Mesothelial cell of epicardium (in vitro differentiated cells): ENCODE results near the gene SIRT4. TPM values are rescaled to one million over a fixed set of nuclear protein-coding genes. Genes with fewer than 3 reads are reported as not detected.
A peak's percentile ranks its signal among the peaks of the same experiment; 100 is the strongest.

Experiments
- DNase-seq, 2 experiments: peaks; one replicate each; pipeline ENCODE4 v3.0.0; 2021; ENCODE audit warnings: low spot score in 2 of 2; ENCODE audit not compliant: unreplicated experiment in 2 of 2
- H3K27ac Mint-ChIP-seq: 2 replicates; pipeline ENCODE4 v1.8.0; 2021; ENCODE audit warnings: mixed read lengths
- H3K27me3 Mint-ChIP-seq: 2 replicates; pipeline ENCODE4 v1.8.0; 2021; ENCODE audit warnings: low read depth, mixed read lengths
- H3K36me3 Mint-ChIP-seq: 2 replicates; pipeline ENCODE4 v1.8.0; 2021; ENCODE audit warnings: mixed read lengths
- H3K4me1 Mint-ChIP-seq: 2 replicates; pipeline ENCODE4 v1.8.0; 2021; ENCODE audit warnings: mixed read lengths
- H3K4me3 Mint-ChIP-seq: 2 replicates; pipeline ENCODE4 v1.8.0; 2021; ENCODE audit warnings: mild to moderate bottlenecking, moderate library complexity, mixed read lengths
- H3K9me3 Mint-ChIP-seq: 2 replicates; pipeline ENCODE4 v1.8.0; 2021; ENCODE audit warnings: mixed read lengths
- total RNA-seq: library from RNA; stranded (reverse); gene quantifications from 3 replicates; pipeline ENCODE4 v1.2.1, GENCODE V29; 2021
- TF ChIP-seq, protein P1 (sequence below): fragments of 200-600 bp; sonication (generic); IDR thresholded peaks from one replicate; pipeline ENCODE4 v1.5.0; 2021; ENCODE audit warnings: antibody characterized with exemption; ENCODE audit not compliant: unreplicated experiment

Gene SIRT4
- total RNA-seq, 1 donor from 2014 or later: 3.9 TPM

GRCh38 chr12:120263748-120264085, 38.4 kb upstream of the SIRT4 start:
- TF ChIP-seq, protein P1, sequence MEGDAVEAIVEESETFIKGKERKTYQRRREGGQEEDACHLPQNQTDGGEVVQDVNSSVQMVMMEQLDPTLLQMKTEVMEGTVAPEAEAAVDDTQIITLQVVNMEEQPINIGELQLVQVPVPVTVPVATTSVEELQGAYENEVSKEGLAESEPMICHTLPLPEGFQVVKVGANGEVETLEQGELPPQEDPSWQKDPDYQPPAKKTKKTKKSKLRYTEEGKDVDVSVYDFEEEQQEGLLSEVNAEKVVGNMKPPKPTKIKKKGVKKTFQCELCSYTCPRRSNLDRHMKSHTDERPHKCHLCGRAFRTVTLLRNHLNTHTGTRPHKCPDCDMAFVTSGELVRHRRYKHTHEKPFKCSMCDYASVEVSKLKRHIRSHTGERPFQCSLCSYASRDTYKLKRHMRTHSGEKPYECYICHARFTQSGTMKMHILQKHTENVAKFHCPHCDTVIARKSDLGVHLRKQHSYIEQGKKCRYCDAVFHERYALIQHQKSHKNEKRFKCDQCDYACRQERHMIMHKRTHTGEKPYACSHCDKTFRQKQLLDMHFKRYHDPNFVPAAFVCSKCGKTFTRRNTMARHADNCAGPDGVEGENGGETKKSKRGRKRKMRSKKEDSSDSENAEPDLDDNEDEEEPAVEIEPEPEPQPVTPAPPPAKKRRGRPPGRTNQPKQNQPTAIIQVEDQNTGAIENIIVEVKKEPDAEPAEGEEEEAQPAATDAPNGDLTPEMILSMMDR: no peak
- no peaks in the 10 kb centered on the region for H3K36me3 Mint-ChIP-seq
- peak overlapping the region; percentile 91 for H3K27ac Mint-ChIP-seq
- no peak for DNase-seq
- peak overlapping the region; percentile 84 for H3K4me3 Mint-ChIP-seq
- no peaks in the 10 kb centered on the region for H3K27me3 Mint-ChIP-seq
- peaks cover 43% of the 10 kb centered on the region for H3K4me1 Mint-ChIP-seq
- no peaks in the 10 kb centered on the region for H3K9me3 Mint-ChIP-seq

DNA sequence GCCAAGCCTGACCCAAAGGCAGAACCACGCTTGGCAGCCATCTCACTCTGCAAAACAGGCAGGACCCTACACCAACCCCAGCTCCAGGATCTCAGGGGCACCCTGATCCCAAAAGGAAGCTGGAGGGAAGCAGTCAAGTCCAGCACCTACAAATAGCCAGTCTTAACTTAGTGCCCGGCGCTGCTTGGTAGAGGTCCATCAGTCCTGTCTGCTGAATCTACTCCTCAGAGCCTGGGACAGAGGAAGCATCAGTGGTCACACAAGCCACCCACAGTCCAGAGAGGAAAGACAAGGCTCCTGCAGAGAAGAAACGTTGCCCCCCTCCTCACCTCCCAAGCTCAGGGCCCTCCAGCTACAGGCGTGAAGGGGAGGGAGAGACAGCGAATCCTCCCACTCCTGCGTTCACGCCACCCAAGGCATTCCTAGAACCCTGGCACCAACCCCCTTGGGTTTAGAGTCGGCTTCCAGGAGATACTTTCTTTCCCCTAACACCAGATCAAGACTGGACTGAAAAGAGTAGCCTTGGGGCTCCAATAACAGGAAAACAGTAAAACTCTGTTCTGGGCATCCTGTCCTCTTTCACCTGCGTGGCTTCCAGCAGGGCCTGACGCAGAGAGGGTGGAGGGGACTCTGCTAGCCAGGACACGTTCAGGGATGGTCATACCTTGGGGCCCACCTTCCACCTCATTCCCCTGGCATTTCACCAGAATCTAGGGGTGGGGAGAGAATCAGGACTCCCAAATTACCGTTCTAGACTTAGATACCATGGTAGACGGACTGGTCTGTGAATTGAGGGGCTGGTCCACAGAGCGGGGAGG, 37.8 kb upstream of the SIRT4 start:
- TF ChIP-seq, protein P1: no peak
- Mint-ChIP-seq H3K27me3 (no peaks in the 10 kb centered on the region), H3K4me1 (peaks cover 42% of the 10 kb centered on the region), H3K36me3 (no peaks in the 10 kb centered on the region), H3K27ac (peak overlapping the region; percentile 91), H3K4me3 (peak overlapping the region; percentile 84), H3K9me3 (no peaks in the 10 kb centered on the region)
- DNase-seq: no peak

GRCh38 chr12:120264904-120265472, 37.1 kb upstream of the SIRT4 start:
- no peak for DNase-seq
- Mint-ChIP-seq H3K36me3 (no peaks in the 10 kb centered on the region), H3K27ac (peak overlapping the region; percentile 91), H3K9me3 (no peaks in the 10 kb centered on the region), H3K4me3 (peak overlapping the region; percentile 84), H3K27me3 (no peaks in the 10 kb centered on the region), H3K4me1 (peaks cover 36% of the 10 kb centered on the region)
- TF ChIP-seq, protein P1: no peak

DNA sequence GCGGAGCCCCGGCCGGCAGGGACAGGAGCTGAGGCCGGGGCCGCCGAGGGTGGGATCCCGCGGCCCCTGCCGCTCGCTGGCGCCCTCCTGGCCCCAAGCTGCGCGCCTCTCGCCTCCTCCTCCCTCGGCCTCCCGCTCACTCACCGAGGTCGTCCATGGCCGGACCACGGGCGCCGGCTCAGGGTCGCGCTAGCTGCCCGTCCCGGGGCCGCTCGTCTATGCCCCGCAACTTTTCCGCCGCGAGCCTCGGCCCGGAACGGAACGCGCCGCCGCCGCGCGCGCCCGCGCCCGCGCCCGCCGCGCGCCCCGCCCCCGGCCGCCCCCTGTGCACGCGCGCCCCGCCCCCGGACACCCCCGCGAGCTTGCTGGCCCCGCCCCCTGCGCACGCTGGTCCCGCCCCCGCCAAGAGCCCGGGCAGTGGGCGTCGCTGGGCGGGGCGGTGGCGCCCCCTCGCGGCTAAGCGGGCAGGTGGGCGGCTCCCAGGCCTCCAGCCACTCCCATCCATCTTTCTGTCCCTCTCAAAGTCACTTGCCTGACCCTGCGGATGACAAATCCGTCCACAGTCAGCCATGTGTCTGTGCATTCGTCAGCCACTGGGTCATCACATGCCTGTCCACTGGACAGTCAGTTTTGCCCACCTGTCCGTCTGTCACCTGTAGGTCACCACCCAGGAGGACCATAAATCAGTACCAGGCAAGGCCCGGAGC, 36.5 kb upstream of the SIRT4 start, which contains the start of gene PXN:
Gene PXN (minus strand): TSS at position 258 of the 707 bp plus-strand sequence. CDS start 101 bp downstream, at position 157.
- Mint-ChIP-seq H3K4me1 (peaks cover 36% of the 10 kb centered on the region), H3K4me3 (peak within 1 kb of the TSS; percentile 84), H3K9me3 (no peaks in the 10 kb centered on the region), H3K36me3 (no peaks in the 10 kb centered on the region), H3K27me3 (no peaks in the 10 kb centered on the region), H3K27ac (peak within 1 kb of the TSS; percentile 91)
- DNase-seq: peak; percentile 93 to 94
- TF ChIP-seq, protein P1: peak; percentile 74

GRCh38 chr12:120266180-120266870, 35.8 kb upstream of the SIRT4 start:
- H3K9me3 Mint-ChIP-seq: no peaks in the 10 kb centered on the region
- H3K27me3 Mint-ChIP-seq: no peaks in the 10 kb centered on the region
- no peaks in the 10 kb centered on the region for H3K36me3 Mint-ChIP-seq
- peaks cover 36% of the 10 kb centered on the region for H3K4me1 Mint-ChIP-seq
- DNase-seq: no peak
- H3K4me3 Mint-ChIP-seq: peak overlapping the region; percentile 84
- peak overlapping the region; percentile 71 for H3K27ac Mint-ChIP-seq
- TF ChIP-seq, protein P1: no peak
